Stimulated activated CD8-positive, alpha-beta memory T cell treated with anti-CD3 and anti-CD28 coated beads, Interleukin-4, amount 100 ng/mL, for 48 hours (primary cell): ENCODE data around the gene PDXK.

Experiments
- DNase-seq: peaks from one replicate; pipeline ENCODE4 v3.0.0-alpha.2; 2020

Gene PDXK

GRCh38 chr21:43808832-43809251 is 89.9 kb downstream of the PDXK start:
- no peak for DNase-seq

DNA sequence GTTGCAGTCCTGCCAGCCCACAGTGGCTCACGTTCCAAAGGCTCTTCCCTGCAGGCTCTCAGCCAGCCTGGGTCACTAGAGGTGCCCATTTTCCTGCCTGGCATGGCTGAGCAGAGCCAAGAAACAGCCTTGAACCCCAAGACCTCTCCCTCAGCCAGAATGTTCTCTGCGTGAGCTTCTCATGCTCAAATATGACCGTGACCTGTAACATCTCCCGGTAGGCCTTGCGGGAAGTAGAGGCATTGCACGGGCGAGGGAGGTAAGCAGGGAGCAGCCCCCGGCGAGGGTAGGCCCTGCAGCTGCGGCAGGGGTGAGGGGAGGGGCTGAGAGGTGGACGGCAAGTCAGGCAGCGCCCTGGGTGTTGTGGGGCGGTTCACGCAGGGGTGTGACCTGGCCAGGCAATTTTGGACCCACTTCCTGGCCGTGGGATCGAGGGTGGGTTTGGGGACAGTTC is 90.4 kb downstream of the PDXK start:
- DNase-seq = no peak

DNA sequence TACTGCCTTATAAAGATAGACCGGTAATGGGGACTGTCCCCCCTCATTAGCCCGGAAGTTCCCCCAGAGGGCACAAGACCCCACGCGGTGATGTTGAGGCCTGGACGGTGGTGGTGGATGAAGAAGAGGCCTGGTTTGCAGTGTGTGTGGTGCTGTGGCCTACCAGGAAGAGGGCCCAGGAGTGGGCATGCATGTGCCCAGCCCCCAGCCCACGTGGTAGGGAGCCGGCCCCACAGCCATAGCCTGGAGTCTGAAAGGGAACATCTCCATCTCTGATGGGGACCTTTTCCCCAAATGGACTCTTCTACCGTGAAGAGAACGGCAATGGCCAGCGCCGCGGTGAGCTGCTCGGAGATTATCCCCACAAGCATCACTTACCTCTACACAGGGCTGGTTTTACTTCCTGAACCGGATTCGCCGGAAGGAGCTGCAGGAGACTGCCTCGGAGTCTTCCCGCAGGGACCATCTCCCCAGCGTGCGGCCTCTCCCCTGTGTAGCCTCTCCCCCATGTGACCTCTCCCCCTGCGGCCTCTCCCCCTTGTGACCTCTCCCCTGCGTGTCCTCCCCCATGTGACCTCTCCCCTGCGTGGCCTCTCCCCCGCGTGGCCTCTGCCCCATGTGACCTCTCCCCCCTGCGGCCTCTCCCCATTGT is 91.0 kb downstream of the PDXK start:
- DNase-seq = no peak

DNA sequence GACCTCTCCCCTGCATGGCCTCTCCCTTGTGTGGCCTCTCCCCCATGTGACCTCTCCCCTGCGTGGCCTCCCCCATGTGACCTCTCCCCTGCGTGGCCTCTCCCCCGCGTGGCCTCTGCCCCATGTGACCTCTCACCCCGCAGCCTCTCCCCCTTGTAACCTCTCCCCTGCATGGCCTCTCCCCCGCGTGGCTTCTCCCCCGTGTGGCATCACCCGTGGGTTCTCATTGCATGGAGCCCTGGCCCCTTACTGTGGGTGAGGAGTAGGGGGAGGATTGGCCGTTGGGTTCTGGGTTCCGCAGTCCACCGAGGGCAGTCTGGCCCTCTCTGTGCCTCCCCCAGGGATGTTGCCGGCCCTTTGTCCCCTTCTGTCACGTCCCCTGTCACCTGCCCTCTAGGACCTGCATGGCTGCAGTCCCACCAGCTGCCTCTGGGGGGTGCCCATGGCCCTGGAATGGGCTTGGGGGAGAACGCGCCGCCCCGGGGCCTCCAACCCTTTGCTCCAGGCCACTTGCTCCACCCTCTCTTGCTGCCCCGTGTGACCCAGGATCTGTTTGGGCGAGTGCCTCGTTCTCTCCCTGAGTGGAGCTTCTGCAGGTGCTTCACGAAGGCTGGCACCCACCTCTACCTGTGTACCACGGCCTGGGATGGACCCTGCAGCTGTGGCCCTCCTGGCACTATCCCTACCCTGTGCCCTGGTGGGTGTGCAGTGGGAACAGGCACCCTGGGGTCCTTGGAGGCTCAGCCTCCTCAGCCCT is 91.8 kb downstream of the PDXK start:
- DNase-seq = peak; percentile 99

DNA sequence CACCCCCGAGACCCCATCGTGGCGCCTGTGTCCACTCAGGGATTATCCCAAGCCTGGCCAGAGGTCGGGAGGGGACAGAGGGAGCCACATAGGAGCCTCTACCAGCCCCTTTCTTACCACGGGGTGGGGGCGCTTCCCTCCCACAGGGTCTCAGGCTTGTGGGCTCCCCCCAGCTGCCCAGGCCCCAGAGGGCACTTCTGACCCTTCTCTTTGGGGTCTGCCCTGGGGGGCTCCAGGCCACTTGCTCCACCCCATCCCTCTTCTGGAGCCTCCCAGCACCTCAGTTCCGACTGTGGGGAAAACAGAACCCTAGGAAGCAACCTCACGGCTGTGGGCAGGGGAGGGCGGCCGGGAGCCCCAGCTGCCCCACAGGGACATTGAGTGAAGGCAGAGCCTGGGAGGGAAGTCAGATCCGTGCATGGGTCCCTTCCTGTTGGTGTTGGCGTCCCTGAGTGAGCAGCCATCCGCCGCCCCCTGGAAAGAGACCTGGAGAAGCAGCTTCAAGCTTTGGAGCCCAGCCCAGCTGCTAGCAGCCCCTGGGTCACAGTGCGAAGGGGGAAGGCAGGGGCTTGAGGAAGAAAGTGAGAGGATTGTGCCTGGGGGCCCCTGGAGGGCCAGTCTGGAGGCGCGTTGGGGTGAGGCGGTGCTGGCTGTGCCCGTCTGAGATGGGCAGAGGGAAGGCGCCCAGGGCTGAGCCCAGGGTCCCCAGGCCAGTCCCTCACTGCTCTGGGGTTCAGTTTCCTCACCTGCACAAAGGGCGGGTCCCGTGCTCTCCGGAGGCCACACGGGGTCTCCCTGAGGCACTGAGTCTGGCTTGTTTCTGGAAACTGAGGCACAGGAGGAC is 92.6 kb downstream of the PDXK start:
- DNase-seq = no peak
